Hepatocyte (in vitro differentiated cells): ENCODE data around the gene TTC7B. TPM values are rescaled to one million over a fixed set of nuclear protein-coding genes. Genes with fewer than 3 reads are reported as not detected.

Experiments used
- DNase-seq: peaks from one replicate; pipeline ENCODE4 v3.0.0-alpha.2; 2016; ENCODE audit warnings: low spot score
- H2AFZ ChIP-seq: fragments of 200-600 bp; sonication (generic); 2 replicates; pipeline ENCODE4 v1.6.0; 2016; ENCODE audit warnings: antibody characterized with exemption, mild to moderate bottlenecking
- H3K27ac ChIP-seq: fragments of 200-600 bp; sonication (generic); 2 replicates; pipeline ENCODE4 v1.5.1; 2016; ENCODE audit warnings: mild to moderate bottlenecking
- H3K27me3 ChIP-seq: fragments of 200-600 bp; sonication (generic); 2 replicates; pipeline ENCODE4 v1.6.1; 2016
- H3K36me3 ChIP-seq: fragments of 200-600 bp; sonication (generic); replicated peaks from 2 replicates; pipeline ENCODE4 v1.5.1; 2016; ENCODE audit warnings: low read depth; ENCODE audit not compliant: insufficient read depth
- H3K4me1 ChIP-seq: fragments of 200-600 bp; sonication (generic); 2 replicates; pipeline ENCODE4 v1.5.1; 2016; ENCODE audit warnings: mild to moderate bottlenecking, moderate library complexity; ENCODE audit not compliant: insufficient read depth
- H3K4me2 ChIP-seq: fragments of 200-600 bp; sonication (generic); 2 replicates; pipeline ENCODE4 v1.6.0; 2016
- H3K4me3 ChIP-seq: fragments of 200-600 bp; sonication (generic); 2 replicates; pipeline ENCODE4 v1.5.1; 2016; ENCODE audit warnings: mild to moderate bottlenecking
- H3K79me2 ChIP-seq: fragments of 200-600 bp; sonication (generic); 2 replicates; pipeline ENCODE4 v1.6.0; 2017; ENCODE audit warnings: mild to moderate bottlenecking
- H3K9me2 ChIP-seq: fragments of 200-600 bp; sonication (generic); replicated peaks from 2 replicates; pipeline ENCODE4 v1.6.0; 2017; ENCODE audit warnings: mild to moderate bottlenecking; ENCODE audit not compliant: insufficient read depth
- H3K9me3 ChIP-seq: fragments of 200-600 bp; sonication (generic); 2 replicates; pipeline ENCODE4 v1.5.1; 2016; ENCODE audit warnings: low read depth, mild to moderate bottlenecking
- H4K20me1 ChIP-seq: fragments of 200-600 bp; sonication (generic); 2 replicates; pipeline ENCODE4 v1.6.0; 2016; ENCODE audit warnings: mild to moderate bottlenecking; ENCODE audit not compliant: insufficient read depth, poor library complexity, severe bottlenecking
- CTCF ChIP-seq: fragments of 200-600 bp; sonication (generic); IDR thresholded peaks from 2 replicates; pipeline ENCODE4 v1.5.1; 2016; ENCODE audit warnings: antibody characterized with exemption, mild to moderate bottlenecking; ENCODE audit not compliant: poor library complexity
- EZH2 ChIP-seq: fragments of 200-600 bp; sonication (generic); IDR thresholded peaks from 2 replicates; pipeline ENCODE4 v1.6.1; 2016; ENCODE audit warnings: antibody characterized with exemption, mild to moderate bottlenecking, borderline replicate concordance
- EZH2phosphoT487 ChIP-seq: fragments of 200-600 bp; sonication (generic); IDR thresholded peaks from one replicate; pipeline ENCODE4 v1.6.1; 2018; ENCODE audit warnings: antibody characterized with exemption, mild to moderate bottlenecking, low read depth, moderate library complexity; ENCODE audit not compliant: unreplicated experiment, severe bottlenecking
- WGBS: methylation state at CpG from one replicate; pipeline ENCODE4 v1.1.6; 2016; ENCODE audit warnings: low lambda C conversion rate; ENCODE audit errors: missing lambda C conversion rate; 5-methylcytosine and 5-hydroxymethylcytosine counted together
- polyA plus RNA-seq: library from polyadenylated mRNA; unstranded; fragments of >200 nt; fragmentation: Nextera tagmentation; extraction: Ambion mirVana; gene quantifications from 2 replicates; pipeline ENCODE4 v1.2.1, GENCODE V29; 2016
- total RNA-seq: library from RNA; depleted of rRNA; stranded (reverse); fragments of >200 nt; gene quantifications from 2 replicates; pipeline ENCODE4 v1.2.3, GENCODE V29; 2014

TTC7B gene
- total and polyA plus RNA-seq, 2 experiments from 2014 or later, result 10.7 to 25.5 TPM

GRCh38 chr14:90548455-90548854 lies 267.8 kb downstream of the TTC7B start:
- TF ChIP-seq CTCF (no peak), EZH2phosphoT487 (no peak), EZH2 (no peak)
- no peaks in the 10 kb centered on the region for H3K36me3 ChIP-seq
- no peaks in the 10 kb centered on the region for H3K9me3 ChIP-seq
- 90% methylated on average over 3 of the region's 3 CpGs for WGBS
- H3K4me3 ChIP-seq, result no peak overlapping the region
- no peak for DNase-seq
- no peaks in the 10 kb centered on the region for H3K27me3 ChIP-seq
- no peaks in the 10 kb centered on the region for H3K4me1 ChIP-seq
- no peaks in the 10 kb centered on the region for H3K9me2 ChIP-seq
- no peak overlapping the region for H3K27ac ChIP-seq
- H3K4me2 ChIP-seq, result no peak overlapping the region
- H4K20me1 ChIP-seq, result no peaks in the 10 kb centered on the region
- no peaks in the 10 kb centered on the region for H3K79me2 ChIP-seq
- H2AFZ ChIP-seq, result no peak overlapping the region

- Histone ChIP-seq H4K20me1 (no peaks in the 10 kb centered on the region), H3K36me3 (no peaks in the 10 kb centered on the region), H3K4me3 (no peak overlapping the region), H3K27me3 (no peaks in the 10 kb centered on the region), H3K9me3 (no peaks in the 10 kb centered on the region), H3K27ac (no peak overlapping the region), H3K4me1 (no peaks in the 10 kb centered on the region), H3K79me2 (no peaks in the 10 kb centered on the region), H3K9me2 (no peaks in the 10 kb centered on the region), H3K4me2 (no peak overlapping the region), H2AFZ (no peak overlapping the region)
- 82% methylated on average over 3 of the region's 3 CpGs for WGBS
- TF ChIP-seq EZH2phosphoT487, result no peak
- TF ChIP-seq EZH2, result no peak
- TF ChIP-seq CTCF, result no peak
- DNase-seq, result no peak
These were observed 268.3 kb downstream of the TTC7B start for GRCh38 chr14:90547968-90548367.

GRCh38 chr14:90547250-90547649 lies 269.0 kb downstream of the TTC7B start:
- Histone ChIP-seq H4K20me1 (no peaks in the 10 kb centered on the region), H3K4me2 (no peak overlapping the region), H3K27ac (no peak overlapping the region), H3K4me3 (no peak overlapping the region), H3K79me2 (no peaks in the 10 kb centered on the region), H2AFZ (no peak overlapping the region), H3K9me3 (no peaks in the 10 kb centered on the region), H3K27me3 (no peaks in the 10 kb centered on the region), H3K4me1 (no peaks in the 10 kb centered on the region), H3K36me3 (no peaks in the 10 kb centered on the region), H3K9me2 (no peaks in the 10 kb centered on the region)
- WGBS, result 94% methylated on average over 10 of the region's 10 CpGs
- no peak for TF ChIP-seq EZH2
- no peak for DNase-seq

- no peaks in the 10 kb centered on the region for H3K27me3 ChIP-seq
- H3K4me1 ChIP-seq, result no peaks in the 10 kb centered on the region
- no peak overlapping the region for H3K4me2 ChIP-seq
- H3K9me3 ChIP-seq, result no peaks in the 10 kb centered on the region
- no peaks in the 10 kb centered on the region for H3K36me3 ChIP-seq
- DNase-seq, result no peak
- no peaks in the 10 kb centered on the region for H3K9me2 ChIP-seq
- WGBS, result 76% methylated on average over 9 of the region's 9 CpGs
- H3K79me2 ChIP-seq, result no peaks in the 10 kb centered on the region
- no peak overlapping the region for H3K4me3 ChIP-seq
- no peak overlapping the region for H2AFZ ChIP-seq
- TF ChIP-seq CTCF, result no peak
- TF ChIP-seq EZH2phosphoT487, result no peak
- no peak for TF ChIP-seq EZH2
- H4K20me1 ChIP-seq, result no peaks in the 10 kb centered on the region
- H3K27ac ChIP-seq, result no peak overlapping the region
These were observed 269.5 kb downstream of the TTC7B start for GRCh38 chr14:90546767-90547166.
